HG03558 (cell line): ENCODE measurements around the gene PLGRKT.
"Not testable (repeated sequence)": the region's sequence is repeated elsewhere in the genome, so short reads cannot be mapped to it uniquely, and the experiment has no call there.

Source experiments
- ATAC-seq: cut with Tn5 transposase; IDR thresholded peaks from one replicate; pipeline ENCODE4 v1.9.1; 2021; ENCODE audit warnings: moderate number of reproducible peaks; ENCODE audit not compliant: unreplicated experiment; ENCODE audit errors: extremely low read depth

PLGRKT gene

DNA sequence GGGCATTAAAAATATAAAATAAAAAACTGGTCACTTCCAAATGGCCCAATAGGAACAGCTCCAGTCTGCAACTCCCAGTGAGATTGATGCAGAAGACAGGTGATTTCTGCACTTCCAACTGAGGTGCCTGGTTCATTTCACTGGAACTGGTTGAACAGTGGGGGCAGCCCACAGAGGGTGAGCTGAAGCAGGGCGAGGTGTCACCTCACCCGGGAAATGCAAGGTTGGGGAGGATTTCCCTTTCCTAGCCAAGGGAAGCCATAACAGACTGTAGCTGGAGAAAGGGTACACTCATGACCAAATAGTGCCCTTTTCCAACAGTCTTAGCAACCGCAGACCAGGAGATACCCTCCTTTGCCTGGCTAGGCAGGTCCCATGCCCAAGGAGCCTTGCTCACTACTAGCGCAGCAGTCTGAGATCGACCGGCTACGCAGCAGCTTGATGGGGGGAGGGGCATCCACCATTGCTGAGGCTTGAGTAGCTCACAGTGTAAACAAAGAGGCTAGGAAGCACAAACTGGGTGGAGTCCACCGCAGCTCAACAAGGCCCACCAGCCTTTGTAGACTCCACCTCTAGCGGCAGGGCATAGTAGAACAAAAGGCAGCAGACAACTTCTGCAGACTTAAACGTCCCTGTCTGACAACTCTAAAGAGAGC is 110.7 kb downstream of the PLGRKT start:
- no peak for ATAC-seq

DNA sequence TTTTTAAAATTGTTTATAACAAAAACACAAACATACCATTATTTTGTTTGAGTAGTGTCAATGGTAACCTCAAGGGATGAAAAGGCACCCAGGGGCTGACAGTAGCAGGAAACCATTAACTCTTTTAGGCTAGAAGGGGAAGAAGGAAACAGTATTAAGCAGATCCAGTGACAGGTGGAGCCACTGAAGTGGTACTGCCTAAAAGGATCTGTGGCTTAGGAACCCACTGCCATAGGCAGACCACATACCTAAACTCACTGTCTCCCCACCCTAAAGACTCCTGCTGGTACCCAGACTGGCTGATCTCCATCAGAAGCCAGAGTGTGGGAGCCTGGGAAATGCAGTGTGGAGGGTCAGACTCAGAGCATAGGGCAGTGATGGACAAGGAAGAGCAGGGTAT is 111.5 kb downstream of the PLGRKT start:
- no peak for ATAC-seq

DNA sequence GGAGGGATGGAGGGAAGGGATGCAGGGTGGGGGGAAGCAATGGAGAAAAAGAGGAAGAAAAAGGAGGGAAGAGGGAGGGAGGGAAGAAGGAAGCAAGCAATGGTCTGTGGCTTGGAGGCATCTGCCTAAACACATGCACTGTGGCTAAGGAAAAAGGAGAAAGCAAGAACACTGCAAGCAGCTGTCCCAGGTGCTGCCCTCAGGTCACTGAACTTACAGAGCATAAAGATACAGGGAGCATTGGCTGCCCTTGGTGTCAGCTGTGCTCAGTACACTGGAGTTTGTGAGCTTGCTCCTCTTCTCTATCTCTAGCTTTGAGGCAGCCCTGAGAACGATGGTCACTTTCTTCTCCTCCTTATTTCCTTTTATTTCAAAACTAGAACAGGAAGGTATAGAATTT is 116.1 kb downstream of the PLGRKT start:
- not testable (repeated sequence) for ATAC-seq

DNA sequence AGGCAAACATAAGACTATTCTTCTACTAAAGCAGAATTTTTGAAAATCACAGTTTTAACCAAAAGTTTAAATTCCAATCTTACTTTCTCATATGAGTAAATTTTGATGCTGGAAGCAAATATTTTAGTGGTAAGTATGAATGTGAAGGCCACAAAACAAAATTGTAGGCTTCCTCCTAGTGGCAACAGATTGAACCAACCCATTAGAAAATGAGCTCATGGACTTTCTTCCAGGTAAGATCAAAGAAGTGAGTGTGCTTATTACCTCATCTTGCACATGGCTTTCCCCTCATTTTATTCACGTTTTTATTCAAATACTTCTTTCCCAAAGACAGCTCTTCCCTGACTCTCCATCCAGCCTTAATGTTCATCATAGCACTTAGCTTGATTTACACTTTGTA is 116.7 kb downstream of the PLGRKT start:
- ATAC-seq, result no peak

DNA sequence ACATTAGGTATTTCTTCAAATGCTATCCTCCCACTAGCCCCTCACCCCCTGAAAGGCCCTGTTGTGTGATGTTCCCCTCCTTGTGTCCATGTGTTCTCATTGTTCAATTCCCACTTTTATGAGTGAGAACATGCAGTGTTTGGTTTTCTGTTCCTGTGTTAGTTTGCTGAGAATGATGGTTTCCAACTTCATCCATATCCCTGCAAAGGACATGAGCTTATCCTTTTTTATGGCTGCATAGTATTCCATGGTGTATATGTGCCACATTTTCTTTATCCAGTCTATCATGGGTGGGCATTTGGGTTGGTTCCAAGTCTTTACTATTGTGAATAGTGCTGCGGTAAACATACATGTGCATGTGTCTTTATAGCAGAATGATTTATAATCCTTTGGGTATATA is 121.3 kb downstream of the PLGRKT start:
- ATAC-seq, result not testable (repeated sequence)

DNA sequence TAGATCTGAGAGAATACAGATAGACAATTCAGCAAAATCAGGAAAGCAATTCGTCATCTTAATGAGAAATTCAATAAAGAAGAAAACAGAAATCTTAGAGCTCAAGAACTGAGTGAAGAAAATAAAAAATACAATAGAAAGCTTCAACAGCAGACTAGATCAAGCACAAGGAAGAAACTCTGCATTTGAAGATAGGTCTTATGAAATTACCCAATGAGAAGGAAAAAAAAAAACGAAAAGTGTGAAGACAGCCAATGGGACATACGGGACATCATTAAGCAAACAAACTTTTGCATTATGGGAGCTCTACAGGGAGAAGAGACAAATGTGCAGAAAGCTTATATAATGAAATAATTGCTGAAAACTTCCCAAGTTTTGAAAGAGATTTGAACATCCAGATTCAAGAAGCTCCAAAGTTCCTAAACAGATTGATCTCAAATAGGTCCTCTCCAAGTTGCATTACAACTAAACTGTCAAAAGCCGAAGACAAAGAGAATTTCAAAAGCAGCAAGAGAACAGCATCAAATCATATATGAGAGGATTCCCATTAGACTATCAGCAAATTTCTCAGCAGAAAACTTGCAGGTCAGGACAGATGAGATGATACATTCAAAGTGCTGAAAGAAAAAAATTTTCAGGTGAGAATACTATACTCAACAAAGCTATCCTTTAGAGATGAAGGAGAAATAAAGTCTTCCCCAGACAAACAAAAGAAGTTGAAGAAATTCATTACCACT is 122.4 kb downstream of the PLGRKT start:
- ATAC-seq, result no peak

DNA sequence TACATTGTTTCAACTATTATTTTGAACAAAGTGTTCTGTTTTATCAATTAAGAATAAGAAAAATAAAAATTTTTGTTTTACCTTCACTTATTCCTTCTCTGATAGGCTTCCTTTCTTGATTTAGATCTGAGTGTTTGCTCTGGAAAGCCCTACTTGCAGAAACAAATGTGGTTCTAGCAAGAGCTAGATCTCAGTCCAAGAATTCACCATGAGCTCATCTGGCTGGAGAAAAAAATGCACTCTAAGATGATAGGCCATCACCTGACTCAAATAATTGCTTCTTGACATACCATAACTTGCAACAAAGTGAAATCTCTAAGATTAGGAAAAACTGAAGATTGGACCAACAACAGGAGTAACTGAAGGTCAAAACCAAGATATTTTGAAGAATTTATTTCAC is 126.9 kb downstream of the PLGRKT start:
- ATAC-seq, result no peak
